Measurements from ENCODE around the gene SMCHD1.
A peak's percentile ranks its signal among the peaks of the same experiment; 100 is the strongest.
"Not testable (repeated sequence)": the region's sequence is repeated elsewhere in the genome, so short reads cannot be mapped to it uniquely, and the experiment has no call there.

SMCHD1 gene

DNA sequence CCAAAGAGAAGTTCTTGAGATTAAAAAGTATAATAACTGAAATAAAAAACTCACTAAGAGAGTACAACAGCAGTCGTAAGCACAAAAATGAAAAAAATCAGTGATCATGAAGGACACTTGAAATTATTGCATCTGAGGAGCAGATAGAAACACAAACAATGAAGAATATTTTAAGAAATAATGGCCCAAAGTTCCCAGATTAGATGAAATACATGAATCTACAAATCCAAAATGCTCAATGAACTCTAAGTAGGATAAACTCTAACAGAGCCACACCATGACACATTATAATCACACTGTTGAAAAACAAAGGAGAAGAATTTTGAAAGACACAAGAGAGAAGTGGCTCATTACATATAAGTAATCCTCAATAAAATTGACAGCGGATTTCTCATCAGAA lies 159.4 kb downstream of the SMCHD1 start:
- no peak for DNase-seq (ENCODE audit: low spot score)

GRCh38 chr18:2818281-2818680 lies 162.8 kb downstream of the SMCHD1 start:
- DNase-seq (ENCODE audit: low spot score), result no peak

GRCh38 chr18:2821695-2822094 lies 166.2 kb downstream of the SMCHD1 start:
- no peak for DNase-seq (ENCODE audit: low spot score)

DNA sequence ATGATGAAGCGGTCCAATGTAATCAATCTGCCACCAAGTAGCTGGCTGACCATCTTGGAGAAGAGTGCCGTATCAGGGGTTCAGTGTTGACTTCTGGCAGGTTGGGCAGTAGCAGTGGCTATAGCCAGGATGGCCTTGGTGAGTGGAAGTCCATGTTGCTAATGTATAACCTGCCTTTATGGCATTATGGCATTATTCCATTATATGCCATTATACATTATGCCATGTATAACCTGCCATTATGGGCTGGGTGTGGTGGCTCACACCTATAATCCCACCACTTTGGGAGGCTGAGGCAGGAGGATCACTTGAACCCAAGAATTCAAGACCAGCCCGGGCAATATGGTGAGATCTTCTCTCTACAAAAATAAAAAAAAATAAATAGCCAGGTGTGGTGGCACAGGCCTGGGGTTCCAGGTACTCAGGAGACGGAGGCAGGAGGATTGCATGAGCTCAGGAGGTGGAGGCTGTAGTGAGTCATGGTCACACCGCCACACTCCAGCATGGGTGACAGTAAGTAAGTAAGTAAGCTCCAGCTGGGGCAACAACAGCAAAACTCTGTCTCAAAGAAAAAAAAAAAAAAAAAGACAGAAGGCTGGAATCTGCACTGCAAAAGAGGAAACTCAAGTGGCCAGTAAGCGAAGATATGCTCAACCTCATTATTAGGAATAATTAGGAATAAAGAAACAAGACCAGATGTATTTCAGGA lies 166.8 kb downstream of the SMCHD1 start:
- no peak for DNase-seq (ENCODE audit: low spot score)

DNA sequence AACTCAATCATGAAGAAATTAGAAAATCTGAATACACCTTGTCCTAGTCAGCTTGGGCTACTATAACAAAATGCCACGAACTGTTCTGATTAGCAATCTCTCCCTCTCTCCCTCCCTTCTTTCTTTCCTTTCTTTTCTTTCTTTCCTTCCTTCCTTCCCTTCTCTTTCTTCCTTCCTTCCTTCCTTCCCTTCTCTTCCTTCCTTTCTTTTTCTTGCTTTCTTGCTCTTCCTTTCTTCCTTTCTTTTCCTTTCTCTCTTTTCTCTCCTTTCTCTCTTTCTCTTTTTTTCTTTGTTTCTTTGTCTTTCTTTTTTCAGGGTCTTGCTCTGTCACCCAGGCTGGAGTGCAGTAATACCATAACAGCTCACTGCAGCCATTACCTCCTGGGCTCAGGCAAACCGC lies 167.7 kb downstream of the SMCHD1 start:
- DNase-seq (ENCODE audit: low spot score), result no peak

DNA sequence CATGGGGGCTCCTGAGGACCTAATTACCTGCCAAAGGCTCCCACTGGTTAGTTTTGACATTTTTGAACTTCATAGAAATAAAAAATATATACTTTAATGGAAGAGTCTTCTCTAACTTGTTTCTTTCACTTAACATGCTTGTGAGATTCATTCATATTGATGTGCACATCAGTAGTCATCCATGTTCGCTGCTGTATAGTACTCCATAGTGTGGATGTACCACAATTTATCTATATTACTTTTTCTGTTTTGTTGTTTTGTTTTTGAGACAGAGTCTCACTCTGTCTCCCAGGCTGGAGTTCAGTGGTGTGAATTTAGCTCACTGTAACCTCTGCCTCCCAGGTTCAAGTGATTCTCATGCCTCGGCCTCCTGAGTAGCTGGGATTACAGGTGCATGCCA lies 168.4 kb downstream of the SMCHD1 start:
- DNase-seq (ENCODE audit: low spot score), result no peak

GRCh38 chr18:2824865-2825264 lies 169.3 kb downstream of the SMCHD1 start:
- DNase-seq (ENCODE audit: low spot score), result no peak

DNA sequence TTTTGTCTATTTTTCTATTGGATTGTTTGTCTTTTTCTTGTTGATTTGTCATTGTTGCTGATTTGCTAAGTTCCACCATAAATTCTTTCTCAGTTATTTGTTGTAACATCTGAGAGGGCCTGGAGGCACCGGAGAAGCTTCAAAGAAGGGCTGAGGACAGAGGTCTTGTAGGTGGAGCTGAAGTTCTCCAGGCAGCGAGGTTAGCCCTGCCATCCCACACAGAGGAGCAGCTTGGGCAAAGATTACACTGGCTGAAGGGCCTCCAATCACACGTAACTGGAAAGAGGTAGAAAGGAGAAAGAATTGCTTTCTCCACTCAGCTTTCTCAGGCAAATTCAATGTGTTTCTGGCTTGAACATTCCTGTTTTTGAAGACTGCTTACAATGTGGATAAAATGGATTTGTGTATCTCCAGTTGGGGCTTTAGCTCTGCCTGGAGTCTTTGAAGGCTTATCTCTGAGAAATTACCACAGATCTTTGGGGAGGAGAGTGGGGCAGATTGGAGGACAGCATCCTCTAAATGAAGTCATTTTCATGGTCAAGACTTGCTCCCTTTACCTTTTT lies 170.2 kb downstream of the SMCHD1 start:
- DNase-seq (ENCODE audit: low spot score), result no peak

DNA sequence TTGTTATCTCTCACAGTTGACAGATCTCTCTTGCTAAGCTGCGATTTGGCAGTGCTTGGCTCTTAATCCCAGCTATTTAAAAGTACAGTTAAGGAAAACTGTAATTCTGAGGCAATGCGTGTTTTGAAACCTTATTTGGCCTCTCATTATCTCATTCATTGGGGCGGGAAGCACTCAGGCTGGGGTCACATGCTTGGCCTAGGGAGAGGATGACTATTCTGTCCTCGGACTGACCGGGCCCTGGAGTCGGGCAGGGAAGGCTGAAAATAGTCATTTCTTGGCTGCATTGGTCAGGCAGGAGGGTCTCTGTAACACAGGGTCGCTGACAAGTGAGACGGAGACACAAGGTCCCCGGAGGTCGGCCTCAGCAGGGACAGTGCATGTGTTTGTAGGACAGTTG lies 171.1 kb downstream of the SMCHD1 start:
- DNase-seq (ENCODE audit: low spot score), result peak; percentile 15

DNA sequence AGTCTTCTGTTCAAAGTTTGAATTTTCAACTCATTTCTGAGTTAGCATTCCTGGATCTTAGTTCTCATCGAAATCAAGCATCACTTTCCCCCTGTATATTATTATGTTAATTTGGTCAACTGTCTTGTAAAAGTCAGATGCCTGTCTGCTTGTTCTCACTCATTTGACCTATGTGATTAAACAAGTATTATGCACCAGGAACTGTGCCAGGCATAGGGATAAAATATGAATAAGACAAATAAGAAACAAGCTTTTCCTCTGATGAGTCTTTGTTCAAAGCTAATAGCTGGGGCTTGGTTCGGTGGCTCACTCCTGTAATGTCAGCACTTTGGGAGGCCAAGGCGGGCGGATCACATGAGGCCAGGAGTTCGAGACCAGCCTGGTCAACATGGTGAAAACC lies 171.5 kb downstream of the SMCHD1 start:
- DNase-seq (ENCODE audit: low spot score), result no peak

- not testable (repeated sequence) for DNase-seq (ENCODE audit: low spot score)
These were observed 180.6 kb downstream of the SMCHD1 start for GRCh38 chr18:2836118-2836517.

- DNase-seq (ENCODE audit: low spot score), result not testable (repeated sequence)
These were observed 181.8 kb downstream of the SMCHD1 start for GRCh38 chr18:2837290-2837689.

DNA sequence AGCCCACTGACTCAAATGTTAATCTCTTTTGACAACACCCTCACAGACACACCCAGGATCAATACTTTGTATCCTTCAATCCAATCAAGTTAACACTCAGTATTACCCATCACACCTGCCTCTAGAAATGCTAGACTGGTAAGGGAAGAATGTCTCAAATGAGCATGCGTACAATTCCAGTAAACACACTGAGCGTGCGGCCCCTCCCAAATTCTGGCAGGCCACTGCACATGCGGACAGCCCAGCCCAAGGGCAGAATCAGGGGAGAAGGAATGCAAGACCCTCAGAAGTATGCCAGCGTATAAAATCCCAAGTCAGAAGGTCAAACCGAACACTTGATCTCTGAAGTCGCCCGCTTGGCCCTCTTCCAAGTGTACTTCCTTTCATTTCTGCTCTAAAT lies 183.7 kb downstream of the SMCHD1 start:
- no peak for DNase-seq (ENCODE audit: low spot score)

GRCh38 chr18:2840521-2840920 lies 185.0 kb downstream of the SMCHD1 start:
- no peak for DNase-seq (ENCODE audit: low spot score)

DNA sequence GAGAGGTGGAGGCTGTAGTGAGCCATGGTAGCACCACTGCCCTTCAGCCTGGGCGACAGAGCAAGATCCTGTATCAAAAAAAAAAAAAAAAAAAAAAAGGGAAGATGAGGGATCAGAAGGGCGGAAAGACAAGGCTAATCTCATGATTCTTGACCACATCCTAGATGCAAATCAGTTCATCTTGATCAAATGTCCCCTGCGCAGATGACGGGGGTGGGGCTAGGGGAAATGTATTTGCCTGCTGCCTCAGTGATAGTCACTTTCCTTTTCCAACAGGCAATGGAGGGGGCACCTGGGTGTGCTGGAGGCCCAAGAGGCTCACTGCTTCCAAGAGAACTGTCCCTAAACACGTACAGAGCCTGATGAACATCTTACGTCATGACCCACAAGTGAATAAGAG lies 187.6 kb downstream of the SMCHD1 start:
- no peak for DNase-seq (ENCODE audit: low spot score)

GRCh38 chr18:2845172-2845571 lies 189.6 kb downstream of the SMCHD1 start:
- no peak for DNase-seq (ENCODE audit: low spot score)

DNA sequence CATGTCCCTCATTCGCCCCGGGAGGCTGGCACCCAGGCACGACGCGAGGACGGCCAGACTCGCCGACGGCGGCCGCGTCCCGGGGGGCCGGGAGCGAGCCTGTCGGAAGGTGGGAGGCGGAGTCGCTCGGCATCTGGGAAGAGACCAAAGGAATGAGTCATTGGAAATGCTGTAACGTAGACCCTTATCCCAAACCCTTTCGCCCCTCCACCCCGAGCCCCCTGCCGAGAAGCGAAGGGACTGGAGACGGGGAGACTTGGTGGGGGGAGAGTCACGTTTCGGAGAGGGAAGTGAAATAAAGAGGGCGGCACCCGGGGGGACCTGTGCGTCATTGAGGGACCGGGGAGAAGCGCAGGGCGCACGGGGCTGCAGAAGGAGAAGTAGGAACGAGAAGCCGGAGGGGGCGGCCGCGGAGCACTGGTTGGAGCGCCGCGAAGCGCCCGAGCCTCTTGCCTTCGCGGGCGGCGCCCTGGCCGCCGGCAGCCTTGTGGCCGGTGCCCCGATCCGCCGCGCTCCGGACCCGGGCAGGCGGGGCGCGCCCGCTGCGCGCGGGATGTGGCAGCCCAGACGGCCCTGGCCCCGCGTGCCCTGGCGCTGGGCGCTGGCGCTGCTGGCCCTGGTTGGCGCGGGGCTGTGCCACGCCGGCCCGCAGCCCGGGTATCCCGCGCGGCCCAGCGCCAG lies 191.2 kb downstream of the SMCHD1 start, which contains the start of gene EMILIN2:
Gene EMILIN2 (plus strand): TSS at position 371 of the 681 bp plus-strand sequence. CDS start 183 bp downstream, at position 554.
- DNase-seq (ENCODE audit: low spot score), result peak; percentile 77

DNA sequence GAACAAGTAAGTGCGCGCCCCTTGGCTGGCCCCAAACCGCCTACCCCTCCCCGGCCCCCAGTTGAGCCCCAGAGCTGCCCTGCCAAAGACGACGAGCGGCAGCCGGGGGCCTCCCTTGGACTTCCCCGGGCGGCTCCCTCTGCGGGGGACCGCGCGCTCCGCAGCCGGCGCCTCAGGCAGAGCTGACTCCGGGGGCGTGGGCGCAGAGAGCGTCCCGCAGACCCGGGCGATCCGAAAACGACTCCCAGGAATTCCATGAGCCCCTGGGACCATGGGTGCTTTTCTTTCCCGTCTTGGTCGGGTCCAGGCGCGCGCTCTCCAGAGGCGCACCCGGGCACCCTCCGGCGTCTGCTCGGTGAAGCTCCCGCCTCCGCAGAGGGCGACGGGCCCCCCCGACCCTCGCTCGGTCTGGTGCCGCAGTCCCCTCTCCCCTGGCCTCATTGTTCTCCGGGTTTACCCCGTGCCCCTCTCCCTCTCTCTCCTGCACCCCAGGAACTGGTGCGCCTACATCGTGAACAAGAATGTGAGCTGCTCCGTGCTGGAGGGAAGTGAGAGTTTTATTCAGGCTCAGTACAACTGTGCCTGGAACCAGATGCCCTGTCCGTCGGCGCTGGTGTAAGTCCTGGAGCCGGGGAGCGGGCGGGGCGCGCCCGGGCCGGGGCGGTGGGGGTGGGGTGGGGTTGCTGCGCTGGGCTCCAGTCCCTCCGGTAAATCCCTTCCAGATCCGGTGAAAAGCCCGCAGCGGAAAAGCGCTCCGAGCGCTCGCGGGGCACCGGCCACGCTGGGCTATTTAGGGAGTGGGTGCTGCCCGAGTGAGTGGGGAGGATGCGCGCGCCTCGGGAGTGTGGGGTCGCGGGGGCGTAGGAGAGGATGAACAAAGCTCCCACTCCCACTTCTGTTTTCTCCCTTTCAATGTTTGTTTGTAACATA lies 192.1 kb downstream of the SMCHD1 start:
- DNase-seq (ENCODE audit: low spot score), result peak; percentile 79

GRCh38 chr18:2848247-2849246 lies 193.0 kb downstream of the SMCHD1 start:
- DNase-seq (ENCODE audit: low spot score), result no peak

DNA sequence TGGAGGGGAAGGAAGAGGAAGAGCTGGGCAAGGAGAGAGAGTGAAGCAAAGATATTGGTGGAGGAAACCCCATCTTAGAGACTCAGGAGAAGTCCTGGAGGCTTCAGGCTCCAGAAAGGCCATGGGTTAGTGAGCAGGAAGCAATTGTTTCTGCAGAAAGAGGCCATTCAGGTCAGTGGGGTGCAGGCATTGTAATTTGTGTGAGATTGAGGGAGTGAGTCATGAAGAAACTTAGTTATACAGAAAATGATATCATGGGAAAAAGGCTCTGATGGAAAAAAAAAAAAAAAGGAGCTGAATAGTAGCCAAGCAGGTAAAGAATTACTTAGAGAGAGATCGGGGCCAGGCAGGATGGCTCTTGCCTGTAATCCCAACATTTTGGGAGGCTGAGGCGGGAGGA lies 195.3 kb downstream of the SMCHD1 start:
- DNase-seq (ENCODE audit: low spot score), result no peak

DNA sequence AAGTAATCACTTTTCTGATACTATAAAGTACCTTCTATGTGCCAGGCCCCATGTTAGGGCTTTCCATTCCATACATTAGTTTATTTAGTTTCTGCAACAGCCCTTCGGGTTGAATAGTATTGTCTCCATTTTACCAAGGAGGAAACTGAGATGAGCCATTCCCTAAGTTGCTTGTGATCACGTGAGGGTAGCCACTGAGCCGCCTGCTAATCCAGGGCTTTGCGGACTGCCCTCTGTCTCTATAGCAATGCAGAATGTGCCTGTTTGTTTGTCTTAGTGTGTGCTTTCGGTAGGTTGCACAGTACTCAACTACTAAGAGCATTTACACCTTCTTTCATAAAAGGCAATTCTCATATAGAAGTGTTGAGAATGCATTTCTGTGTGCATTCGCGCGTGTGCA lies 196.2 kb downstream of the SMCHD1 start:
- DNase-seq (ENCODE audit: low spot score), result no peak
